ENCODE results near the gene OR51G2. TPM values are rescaled to one million over a fixed set of nuclear protein-coding genes. Genes with fewer than 3 reads are reported as not detected.
"Not testable (repeated sequence)": the region's sequence is repeated elsewhere in the genome, so short reads cannot be mapped to it uniquely, and the experiment has no call there.

Gene OR51G2
- total RNA-seq, 1 experiment from 2014 or later = not detected

DNA sequence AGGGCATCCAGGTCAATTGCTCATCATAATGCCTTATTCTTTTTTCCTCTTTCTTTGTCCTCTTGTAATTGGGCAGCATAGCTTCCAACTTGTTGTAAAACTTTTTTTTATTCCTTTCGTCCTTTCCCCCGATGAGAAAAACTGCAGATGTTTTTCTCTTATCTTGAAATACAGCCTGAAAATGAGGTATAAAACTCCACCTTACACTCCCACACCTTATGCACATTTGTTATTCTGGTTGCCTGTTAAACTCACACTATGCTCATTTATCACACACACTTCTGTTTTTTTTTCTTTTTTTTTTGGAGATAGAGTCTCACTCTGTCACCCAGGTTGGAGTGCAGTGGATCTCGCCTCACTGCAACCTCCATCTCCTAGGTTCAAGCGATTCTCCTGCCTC, 38.2 kb upstream of the OR51G2 start:
- Histone ChIP-seq H3K4me1 (no peaks in the 10 kb centered on the region), H3K36me3 (ENCODE audit: control insufficient read depth, insufficient read depth, low read length) (no peaks in the 10 kb centered on the region), H3K27me3 (replicated peaks; ENCODE audit: control insufficient read depth, insufficient read depth, low read length) (no peaks in the 10 kb centered on the region), H3K9me3 (no peaks in the 10 kb centered on the region), H3K4me3 (ENCODE audit: low read depth, low read length) (no peak overlapping the region)
- Mint-ChIP-seq H3K27me3 (ENCODE audit: insufficient read depth, unreplicated experiment) (peaks cover 9% of the 10 kb centered on the region), H3K27ac (ENCODE audit: unreplicated experiment) (no peak overlapping the region), H3K4me1 (ENCODE audit: low read depth, unreplicated experiment) (no peaks in the 10 kb centered on the region), H3K4me3 (ENCODE audit: unreplicated experiment) (no peak overlapping the region), H3K36me3 (ENCODE audit: insufficient read depth, unreplicated experiment) (no peaks in the 10 kb centered on the region), H3K9me3 (ENCODE audit: unreplicated experiment) (no peaks in the 10 kb centered on the region)
- CTCF ChIA-PET = no interaction called here
- TF ChIP-seq, protein P1, sequence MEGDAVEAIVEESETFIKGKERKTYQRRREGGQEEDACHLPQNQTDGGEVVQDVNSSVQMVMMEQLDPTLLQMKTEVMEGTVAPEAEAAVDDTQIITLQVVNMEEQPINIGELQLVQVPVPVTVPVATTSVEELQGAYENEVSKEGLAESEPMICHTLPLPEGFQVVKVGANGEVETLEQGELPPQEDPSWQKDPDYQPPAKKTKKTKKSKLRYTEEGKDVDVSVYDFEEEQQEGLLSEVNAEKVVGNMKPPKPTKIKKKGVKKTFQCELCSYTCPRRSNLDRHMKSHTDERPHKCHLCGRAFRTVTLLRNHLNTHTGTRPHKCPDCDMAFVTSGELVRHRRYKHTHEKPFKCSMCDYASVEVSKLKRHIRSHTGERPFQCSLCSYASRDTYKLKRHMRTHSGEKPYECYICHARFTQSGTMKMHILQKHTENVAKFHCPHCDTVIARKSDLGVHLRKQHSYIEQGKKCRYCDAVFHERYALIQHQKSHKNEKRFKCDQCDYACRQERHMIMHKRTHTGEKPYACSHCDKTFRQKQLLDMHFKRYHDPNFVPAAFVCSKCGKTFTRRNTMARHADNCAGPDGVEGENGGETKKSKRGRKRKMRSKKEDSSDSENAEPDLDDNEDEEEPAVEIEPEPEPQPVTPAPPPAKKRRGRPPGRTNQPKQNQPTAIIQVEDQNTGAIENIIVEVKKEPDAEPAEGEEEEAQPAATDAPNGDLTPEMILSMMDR (IDR thresholded peaks at IDR 0.05; ENCODE audit: insufficient read depth in 1 of 2, low read depth in 1 of 2, low read length in 1 of 2, severe bottlenecking in 1 of 2, unreplicated experiment in 1 of 2) = no peak
- BruUV-seq (replicated peaks) = no TSS peak
- DNase-seq = no peak
- intact Hi-C loops (cut with micrococcal nuclease; ENCODE audit: unreplicated experiment) = no loop called here
- POLR2A ChIA-PET = no interaction called here

DNA sequence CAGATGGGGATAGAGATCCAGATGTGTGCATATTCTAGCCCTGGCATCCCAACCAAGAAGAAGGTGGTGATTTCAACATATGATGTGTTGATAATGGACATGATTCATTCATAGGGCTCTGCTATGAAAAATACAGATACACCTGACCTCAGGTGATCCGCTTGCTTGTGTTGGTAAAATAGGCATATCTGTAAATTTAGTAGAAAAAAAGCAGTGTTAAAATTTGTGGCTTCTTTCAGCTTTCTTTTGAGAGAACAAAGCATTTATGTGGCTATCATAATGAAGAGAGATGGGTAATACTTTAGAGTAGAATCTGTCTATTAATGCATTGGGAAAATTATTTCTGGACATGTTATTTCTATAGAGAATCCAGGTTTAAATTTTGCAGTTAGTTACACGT, 36.5 kb upstream of the OR51G2 start, which contains the start of gene OR51A2:
TSS of gene OR51A2 (minus strand) at position 101 of the 400 bp plus-strand sequence. CDS start at position 101, 0 bp downstream.
- H3K36me3 Mint-ChIP-seq (ENCODE audit: insufficient read depth, unreplicated experiment); H3K4me3 ChIP-seq (ENCODE audit: low read depth, low read length); DNase-seq; BruUV-seq (replicated peaks); H3K9me3 ChIP-seq; CTCF ChIA-PET; intact Hi-C loops (cut with micrococcal nuclease; ENCODE audit: unreplicated experiment); H3K4me3 Mint-ChIP-seq (ENCODE audit: unreplicated experiment); H3K27me3 ChIP-seq (replicated peaks; ENCODE audit: control insufficient read depth, insufficient read depth, low read length); H3K27ac Mint-ChIP-seq (ENCODE audit: unreplicated experiment); H3K4me1 Mint-ChIP-seq (ENCODE audit: low read depth, unreplicated experiment); H3K4me1 ChIP-seq; H3K36me3 ChIP-seq (ENCODE audit: control insufficient read depth, insufficient read depth, low read length); POLR2A ChIA-PET; H3K9me3 Mint-ChIP-seq (ENCODE audit: unreplicated experiment); H3K27me3 Mint-ChIP-seq (ENCODE audit: insufficient read depth, unreplicated experiment): not testable (repeated sequence)

DNA sequence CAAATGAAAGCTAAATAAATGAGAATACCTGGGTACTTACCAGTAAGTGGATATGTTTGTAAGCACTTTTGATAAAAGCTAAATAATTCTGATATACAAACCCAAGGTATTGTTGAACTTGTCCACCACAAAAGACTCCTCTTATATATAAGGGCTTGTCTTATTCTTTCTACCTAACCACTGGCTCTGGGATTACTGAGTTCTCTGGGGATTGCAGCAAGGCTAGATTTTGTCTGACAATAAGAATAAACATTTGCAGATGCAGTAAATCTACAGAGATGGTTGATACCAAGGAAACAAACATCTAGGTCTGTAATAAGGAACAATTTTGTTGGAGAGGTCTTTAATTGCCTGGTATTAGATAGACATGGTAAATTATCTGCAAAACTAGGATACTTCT, 28.4 kb upstream of the OR51G2 start, which contains the start of gene OR51A4:
TSS of gene OR51A4 (minus strand) at position 101 of the 400 bp plus-strand sequence. CDS start 505 bp downstream, outside the sequence.
- TF ChIP-seq, protein P1 (IDR thresholded peaks at IDR 0.05; ENCODE audit: insufficient read depth in 1 of 2, low read depth in 1 of 2, low read length in 1 of 2, severe bottlenecking in 1 of 2, unreplicated experiment in 1 of 2) = no peak
- intact Hi-C loops (cut with micrococcal nuclease; ENCODE audit: unreplicated experiment) = no loop called here
- BruUV-seq (replicated peaks) = no TSS peak

DNA sequence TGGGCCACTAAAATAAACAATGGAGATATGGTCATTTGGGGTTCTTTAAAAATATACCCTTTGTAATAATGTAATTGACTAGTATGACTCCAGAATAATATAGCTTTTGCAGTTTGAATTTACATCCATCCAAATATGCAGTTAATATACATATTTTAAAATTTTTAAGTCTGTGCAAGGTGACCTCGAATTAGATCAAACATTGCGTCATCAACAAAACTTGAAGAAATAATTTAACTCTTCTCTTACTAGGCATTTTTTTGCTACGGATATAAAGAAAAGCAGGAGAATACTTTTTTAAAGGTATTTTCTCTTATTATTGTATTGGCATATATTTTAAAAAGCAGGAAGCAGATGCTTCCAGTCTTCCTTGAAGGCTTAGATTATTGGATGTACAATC, 17.6 kb upstream of the OR51G2 start:
- H3K4me3 Mint-ChIP-seq (ENCODE audit: unreplicated experiment) = no peak overlapping the region
- no peaks in the 10 kb centered on the region for H3K9me3 ChIP-seq

More for the DNA sequence above, 28.4 kb upstream of the OR51G2 start, which contains the start of gene OR51A4:
- ChIA-PET CTCF (no interaction called here), POLR2A (no interaction called here)
- H3K4me3 ChIP-seq (ENCODE audit: low read depth, low read length) = no peak within 1 kb of the TSS
- Mint-ChIP-seq H3K27ac (ENCODE audit: unreplicated experiment) (no peak within 1 kb of the TSS), H3K36me3 (ENCODE audit: insufficient read depth, unreplicated experiment) (no peaks in the 10 kb centered on the region), H3K27me3 (ENCODE audit: insufficient read depth, unreplicated experiment) (peaks cover 5% of the 10 kb centered on the region), H3K4me1 (ENCODE audit: low read depth, unreplicated experiment) (no peaks in the 10 kb centered on the region), H3K4me3 (ENCODE audit: unreplicated experiment) (no peak within 1 kb of the TSS), H3K9me3 (ENCODE audit: unreplicated experiment) (no peaks in the 10 kb centered on the region)
- no peaks in the 10 kb centered on the region for H3K4me1 ChIP-seq
- H3K36me3 ChIP-seq (ENCODE audit: control insufficient read depth, insufficient read depth, low read length) = no peaks in the 10 kb centered on the region
- H3K9me3 ChIP-seq = no peaks in the 10 kb centered on the region
- DNase-seq = no peak
- no peaks in the 10 kb centered on the region for H3K27me3 ChIP-seq (replicated peaks; ENCODE audit: control insufficient read depth, insufficient read depth, low read length)

More for the DNA sequence above, 17.6 kb upstream of the OR51G2 start:
- Mint-ChIP-seq H3K27me3 (ENCODE audit: insufficient read depth, unreplicated experiment) (peaks cover 2% of the 10 kb centered on the region), H3K4me1 (ENCODE audit: low read depth, unreplicated experiment) (no peaks in the 10 kb centered on the region), H3K27ac (ENCODE audit: unreplicated experiment) (no peak overlapping the region), H3K9me3 (ENCODE audit: unreplicated experiment) (no peaks in the 10 kb centered on the region), H3K36me3 (ENCODE audit: insufficient read depth, unreplicated experiment) (no peaks in the 10 kb centered on the region)
- H3K27me3 ChIP-seq (replicated peaks; ENCODE audit: control insufficient read depth, insufficient read depth, low read length) = no peaks in the 10 kb centered on the region
- TF ChIP-seq, protein P1 (IDR thresholded peaks at IDR 0.05; ENCODE audit: insufficient read depth in 1 of 2, low read depth in 1 of 2, low read length in 1 of 2, severe bottlenecking in 1 of 2, unreplicated experiment in 1 of 2) = no peak
- intact Hi-C loops (cut with micrococcal nuclease; ENCODE audit: unreplicated experiment) = no loop called here
- no TSS peak for BruUV-seq (replicated peaks)
- no peaks in the 10 kb centered on the region for H3K36me3 ChIP-seq (ENCODE audit: control insufficient read depth, insufficient read depth, low read length)
- DNase-seq = no peak
- ChIA-PET CTCF (no interaction called here), POLR2A (no interaction called here)
- H3K4me1 ChIP-seq = no peaks in the 10 kb centered on the region
- H3K4me3 ChIP-seq (ENCODE audit: low read depth, low read length) = no peak overlapping the region
